NCI-H128 (cell line): ENCODE measurements around the gene WNT9A.

ENCODE experiments used
- DNase-seq: peaks from one replicate; lab custom pipeline; 2025; ENCODE audit not compliant: unreplicated experiment; lab: John Stamatoyannopoulos, UW

Gene WNT9A

GRCh38 chr1:227942021-227942715 lies 5.6 kb downstream of the WNT9A start:
- DNase-seq, result no peak

GRCh38 chr1:227941509-227942020 lies 6.2 kb downstream of the WNT9A start:
- no peak for DNase-seq

- DNase-seq, result no peak
Observed at GRCh38 chr1:227940791-227941241, 6.9 kb downstream of the WNT9A start.

- DNase-seq, result no peak
Observed at GRCh38 chr1:227939791-227940771, 7.7 kb downstream of the WNT9A start.

- DNase-seq, result no peak
Observed at GRCh38 chr1:227938911-227939790, 8.6 kb downstream of the WNT9A start.

- DNase-seq, result no peak
Observed at GRCh38 chr1:227938276-227938675, 9.5 kb downstream of the WNT9A start.

GRCh38 chr1:227937838-227938145 lies 9.9 kb downstream of the WNT9A start:
- no peak for DNase-seq

GRCh38 chr1:227937031-227937837 lies 10.5 kb downstream of the WNT9A start:
- no peak for DNase-seq

- no peak for DNase-seq
Observed at GRCh38 chr1:227935826-227936225, 11.9 kb downstream of the WNT9A start.

GRCh38 chr1:227934476-227935313 lies 13.0 kb downstream of the WNT9A start:
- DNase-seq, result no peak

- DNase-seq, result no peak
Observed at GRCh38 chr1:227929751-227930472, 17.8 kb downstream of the WNT9A start.

GRCh38 chr1:227928811-227929375 lies 18.8 kb downstream of the WNT9A start:
- DNase-seq, result no peak

GRCh38 chr1:227927971-227928741 lies 19.6 kb downstream of the WNT9A start:
- no peak for DNase-seq

- no peak for DNase-seq
Observed at GRCh38 chr1:227926896-227927885, 20.5 kb downstream of the WNT9A start.

- DNase-seq, result no peak
Observed at GRCh38 chr1:227926216-227926791, 21.4 kb downstream of the WNT9A start.
